Caco-2 (cell line): ENCODE data around the gene PHF20. TPM values are rescaled to one million over a fixed set of nuclear protein-coding genes. Genes with fewer than 3 reads are reported as not detected.

ENCODE experiments used
- BruUV-seq: library from RNA; stranded (reverse); fragments of 400-500 nt; replicated peaks from 2 replicates; lab custom pipeline; 2021; lab: Mats Ljungman, UMichigan
- CTCF ChIA-PET: fragments of 300-600 bp; sonication (Branson Sonifier 250); formaldehyde crosslinking; loops from one replicate; lab custom pipeline; 2022; ENCODE audit warnings: antibody characterized with exemption; lab: Charles Lee
- POLR2A ChIA-PET: fragments of 300-600 bp; sonication (Branson Sonifier 250); formaldehyde crosslinking; loops from one replicate; lab custom pipeline; 2022; ENCODE audit warnings: antibody characterized with exemption; lab: Charles Lee
- DNase-seq, 2 experiments: peaks; one replicate each; pipeline versions ENCODE4 v3.0.0 to v3.0.0-alpha.2; 2020 to 2022
- H3K27me3 ChIP-seq: replicated peaks from 2 replicates; pipeline ENCODE4 v1.6.0; 2011; ENCODE audit warnings: low read length; ENCODE audit not compliant: control insufficient read depth, insufficient read depth
- H3K36me3 ChIP-seq: 2 replicates; pipeline ENCODE4 v1.5.1; 2011; ENCODE audit warnings: low read length; ENCODE audit not compliant: control insufficient read depth, insufficient read depth
- H3K4me1 ChIP-seq: fragments of 250-450 bp; sonication (Bioruptor Pico); 2 replicates; pipeline ENCODE4 v1.5.1; 2020; ENCODE audit warnings: mild to moderate bottlenecking
- H3K4me3 ChIP-seq: 2 replicates; pipeline ENCODE4 v1.5.1; 2011; ENCODE audit warnings: low read depth, mild to moderate bottlenecking, control low read depth, low read length
- H3K9me3 ChIP-seq: fragments of 250-450 bp; sonication (Bioruptor Pico); 2 replicates; pipeline ENCODE4 v1.5.1; 2020; ENCODE audit warnings: mild to moderate bottlenecking, moderate library complexity
- H3K27ac Mint-ChIP-seq: one replicate; pipeline ENCODE4 v1.8.0; 2022; ENCODE audit warnings: mixed read lengths; ENCODE audit not compliant: unreplicated experiment
- H3K27me3 Mint-ChIP-seq: one replicate; pipeline ENCODE4 v1.8.0; 2022; ENCODE audit warnings: mixed read lengths; ENCODE audit not compliant: insufficient read depth, unreplicated experiment
- H3K36me3 Mint-ChIP-seq: one replicate; pipeline ENCODE4 v1.8.0; 2022; ENCODE audit warnings: mild to moderate bottlenecking, mixed read lengths; ENCODE audit not compliant: insufficient read depth, unreplicated experiment
- H3K4me1 Mint-ChIP-seq: one replicate; pipeline ENCODE4 v1.8.0; 2022; ENCODE audit warnings: low read depth, mixed read lengths; ENCODE audit not compliant: unreplicated experiment
- H3K4me3 Mint-ChIP-seq: one replicate; pipeline ENCODE4 v1.8.0; 2022; ENCODE audit warnings: mild to moderate bottlenecking, moderate library complexity, mixed read lengths; ENCODE audit not compliant: unreplicated experiment
- H3K9me3 Mint-ChIP-seq: one replicate; pipeline ENCODE4 v1.8.0; 2022; ENCODE audit warnings: mixed read lengths; ENCODE audit not compliant: unreplicated experiment
- intact Hi-C: fragments of 100-400 bp; cut with micrococcal nuclease; formaldehyde crosslinking; loops from one replicate; pipeline ENCODE4 v1.10.0; 2022; ENCODE audit not compliant: unreplicated experiment
- total RNA-seq: library from RNA; stranded (reverse); gene quantifications from 2 replicates; pipeline ENCODE4 v1.2.3, GENCODE V29; 2022
- TF ChIP-seq, protein P1 (sequence below), 2 experiments: fragments of 200-600 bp in 1 of 2; IDR thresholded peaks; 1 replicate in 1 of 2; 2 replicates in 1 of 2; pipeline versions ENCODE4 v1.5.1 to v1.8.0; 2011 to 2022; ENCODE audit warnings: antibody characterized with exemption in 1 of 2, control low read depth in 1 of 2, inconsistent platforms in 1 of 2, low read depth in 1 of 2, low read length in 1 of 2, mild to moderate bottlenecking in 1 of 2, moderate library complexity in 1 of 2; ENCODE audit not compliant: insufficient read depth in 1 of 2, severe bottlenecking in 1 of 2, unreplicated experiment in 1 of 2

The PHF20 gene
- total RNA-seq, 1 experiment from 2014 or later: 109 TPM

- H3K9me3 Mint-ChIP-seq: no peaks in the 10 kb centered on the region
- TSS peak; percentile 87 for BruUV-seq
- ChIA-PET POLR2A (interaction anchor here (0.5 to 3.1 kb wide), 15 partner anchors 17 to 1659 kb away, joined by 3 to 161 read pairs (median 4); partner anchors contain the start of genes CEP250, EIF2S2, ERGIC3 and RBM39), CTCF (interaction anchor here (0.6 to 1.9 kb wide), 6 partner anchors 24 to 360 kb away, joined by 3 to 18 read pairs (median 4); partner anchors contain the start of genes RBM39, SCAND1 and SPAG4)
- Histone ChIP-seq H3K27me3 (no peaks in the 10 kb centered on the region), H3K9me3 (no peaks in the 10 kb centered on the region), H3K4me1 (peaks cover 52% of the 10 kb centered on the region), H3K4me3 (peak overlapping the region; percentile 73), H3K36me3 (peaks cover 3% of the 10 kb centered on the region; the same call in 1 of the 2 replicates)
- intact Hi-C loops: loop anchor here (1.0 to 5.0 kb wide), 2 partner anchors 29 to 154 kb away; partner anchors contain the start of genes RBM39 and SPAG4
- peaks cover 48% of the 10 kb centered on the region for H3K4me1 Mint-ChIP-seq
- H3K27ac Mint-ChIP-seq: peak overlapping the region; percentile 90
- no peak for DNase-seq
- H3K36me3 Mint-ChIP-seq: peaks cover 41% of the 10 kb centered on the region
- H3K27me3 Mint-ChIP-seq: no peaks in the 10 kb centered on the region
- peak overlapping the region; percentile 80 for H3K4me3 Mint-ChIP-seq
- TF ChIP-seq, protein P1, sequence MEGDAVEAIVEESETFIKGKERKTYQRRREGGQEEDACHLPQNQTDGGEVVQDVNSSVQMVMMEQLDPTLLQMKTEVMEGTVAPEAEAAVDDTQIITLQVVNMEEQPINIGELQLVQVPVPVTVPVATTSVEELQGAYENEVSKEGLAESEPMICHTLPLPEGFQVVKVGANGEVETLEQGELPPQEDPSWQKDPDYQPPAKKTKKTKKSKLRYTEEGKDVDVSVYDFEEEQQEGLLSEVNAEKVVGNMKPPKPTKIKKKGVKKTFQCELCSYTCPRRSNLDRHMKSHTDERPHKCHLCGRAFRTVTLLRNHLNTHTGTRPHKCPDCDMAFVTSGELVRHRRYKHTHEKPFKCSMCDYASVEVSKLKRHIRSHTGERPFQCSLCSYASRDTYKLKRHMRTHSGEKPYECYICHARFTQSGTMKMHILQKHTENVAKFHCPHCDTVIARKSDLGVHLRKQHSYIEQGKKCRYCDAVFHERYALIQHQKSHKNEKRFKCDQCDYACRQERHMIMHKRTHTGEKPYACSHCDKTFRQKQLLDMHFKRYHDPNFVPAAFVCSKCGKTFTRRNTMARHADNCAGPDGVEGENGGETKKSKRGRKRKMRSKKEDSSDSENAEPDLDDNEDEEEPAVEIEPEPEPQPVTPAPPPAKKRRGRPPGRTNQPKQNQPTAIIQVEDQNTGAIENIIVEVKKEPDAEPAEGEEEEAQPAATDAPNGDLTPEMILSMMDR (IDR thresholded peaks at IDR 0.05; ENCODE audit: insufficient read depth in 1 of 2, low read depth in 1 of 2, low read length in 1 of 2, severe bottlenecking in 1 of 2, unreplicated experiment in 1 of 2): no peak
Observed at GRCh38 chr20:35771367-35771688, 487 bp upstream of the PHF20 start.

- CTCF ChIA-PET: interaction anchor here (0.6 to 1.9 kb wide), 6 partner anchors 30 to 182 kb away, joined by 3 to 18 read pairs (median 4); partner anchors contain the start of genes RBM39 and SCAND1
- peaks cover 58% of the 10 kb centered on the region for H3K4me1 Mint-ChIP-seq
Observed at GRCh38 chr20:35772563-35773058, 796 bp downstream of the PHF20 start.

GRCh38 chr20:35773154-35773751, 1.4 kb downstream of the PHF20 start:
- Histone ChIP-seq H3K36me3 (peaks cover 3% of the 10 kb centered on the region; the same call in 1 of the 2 replicates), H3K27me3 (no peaks in the 10 kb centered on the region), H3K4me3 (peak overlapping the region; percentile 73), H3K9me3 (no peaks in the 10 kb centered on the region), H3K4me1 (peaks cover 59% of the 10 kb centered on the region)
- Mint-ChIP-seq H3K9me3 (no peaks in the 10 kb centered on the region), H3K36me3 (peaks cover 54% of the 10 kb centered on the region), H3K27me3 (no peaks in the 10 kb centered on the region), H3K27ac (peak overlapping the region; percentile 90), H3K4me1 (peaks cover 53% of the 10 kb centered on the region), H3K4me3 (peak overlapping the region; percentile 80)
- no TSS peak for BruUV-seq
- intact Hi-C loops: loop anchor here (2.0 to 5.0 kb wide), 2 partner anchors 112 to 156 kb away; partner anchors contain the start of gene SPAG4
- ChIA-PET CTCF (no interaction called here), POLR2A (interaction anchor here (0.6 to 3.1 kb wide), 2 partner anchors 30 to 34 kb away, joined by 3 to 161 read pairs; partner anchors contain the start of gene RBM39)
- TF ChIP-seq, protein P1 (IDR thresholded peaks at IDR 0.05; ENCODE audit: insufficient read depth in 1 of 2, low read depth in 1 of 2, low read length in 1 of 2, severe bottlenecking in 1 of 2, unreplicated experiment in 1 of 2): peak in 1 of 2 experiments; percentile 10
- peak; percentile 65 to 78 for DNase-seq

More at GRCh38 chr20:35772563-35773058, 796 bp downstream of the PHF20 start:
- peaks cover 61% of the 10 kb centered on the region for H3K4me1 ChIP-seq
- peaks cover 54% of the 10 kb centered on the region for H3K36me3 Mint-ChIP-seq
- H3K27me3 ChIP-seq: no peaks in the 10 kb centered on the region
- no peaks in the 10 kb centered on the region for H3K9me3 Mint-ChIP-seq
- H3K4me3 Mint-ChIP-seq: peak overlapping the region; percentile 80
- intact Hi-C loops: loop anchor here (2.0 to 5.0 kb wide), 2 partner anchors 112 to 155 kb away; partner anchors contain the start of gene SPAG4
- POLR2A ChIA-PET: interaction anchor here (0.5 to 3.1 kb wide), 9 partner anchors 18 to 733 kb away, joined by 3 to 161 read pairs (median 5); partner anchors contain the start of genes EIF6, RBM39, SCAND1 and SPAG4
- TF ChIP-seq, protein P1 (IDR thresholded peaks at IDR 0.05; ENCODE audit: insufficient read depth in 1 of 2, low read depth in 1 of 2, low read length in 1 of 2, severe bottlenecking in 1 of 2, unreplicated experiment in 1 of 2): no peak
- no peaks in the 10 kb centered on the region for H3K9me3 ChIP-seq
- H3K36me3 ChIP-seq: peaks cover 3% of the 10 kb centered on the region; the same call in 1 of the 2 replicates
- H3K4me3 ChIP-seq: peak overlapping the region; percentile 73
- no peak for DNase-seq
- H3K27ac Mint-ChIP-seq: peak overlapping the region; percentile 90
- BruUV-seq: TSS peak; percentile 51
- no peaks in the 10 kb centered on the region for H3K27me3 Mint-ChIP-seq
